ENCODE measurements around the gene PDYN.

GRCh38 chr20:1944345-1945091 is 49.3 kb downstream of the PDYN start:
- TF ChIP-seq, protein P1, sequence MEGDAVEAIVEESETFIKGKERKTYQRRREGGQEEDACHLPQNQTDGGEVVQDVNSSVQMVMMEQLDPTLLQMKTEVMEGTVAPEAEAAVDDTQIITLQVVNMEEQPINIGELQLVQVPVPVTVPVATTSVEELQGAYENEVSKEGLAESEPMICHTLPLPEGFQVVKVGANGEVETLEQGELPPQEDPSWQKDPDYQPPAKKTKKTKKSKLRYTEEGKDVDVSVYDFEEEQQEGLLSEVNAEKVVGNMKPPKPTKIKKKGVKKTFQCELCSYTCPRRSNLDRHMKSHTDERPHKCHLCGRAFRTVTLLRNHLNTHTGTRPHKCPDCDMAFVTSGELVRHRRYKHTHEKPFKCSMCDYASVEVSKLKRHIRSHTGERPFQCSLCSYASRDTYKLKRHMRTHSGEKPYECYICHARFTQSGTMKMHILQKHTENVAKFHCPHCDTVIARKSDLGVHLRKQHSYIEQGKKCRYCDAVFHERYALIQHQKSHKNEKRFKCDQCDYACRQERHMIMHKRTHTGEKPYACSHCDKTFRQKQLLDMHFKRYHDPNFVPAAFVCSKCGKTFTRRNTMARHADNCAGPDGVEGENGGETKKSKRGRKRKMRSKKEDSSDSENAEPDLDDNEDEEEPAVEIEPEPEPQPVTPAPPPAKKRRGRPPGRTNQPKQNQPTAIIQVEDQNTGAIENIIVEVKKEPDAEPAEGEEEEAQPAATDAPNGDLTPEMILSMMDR (IDR thresholded peaks at IDR 0.05) = no peak
- no peak for TF ChIP-seq POLR2A (IDR thresholded peaks at IDR 0.05)
